HepG2 (cell line): ENCODE measurements around the gene TM4SF5. TPM values are rescaled to one million over a fixed set of nuclear protein-coding genes. Genes with fewer than 3 reads are reported as not detected.

ENCODE experiments used
- ATF7-NPFF ChIP-seq: sonication (generic); formaldehyde crosslinking; IDR thresholded peaks from 2 replicates; pipeline ENCODE4 v1.8.1; 2023; ENCODE audit warnings: mild to moderate bottlenecking, low read depth, missing genetic modification reagents, moderate library complexity
- GZF1 ChIP-seq: sonication (generic); formaldehyde crosslinking; IDR thresholded peaks from 2 replicates; pipeline ENCODE4 v1.5.1; 2020; ENCODE audit warnings: mild to moderate bottlenecking, missing genetic modification reagents
- HES4 ChIP-seq: sonication (generic); formaldehyde crosslinking; IDR thresholded peaks from 2 replicates; pipeline ENCODE4 v1.9.0; 2021; ENCODE audit warnings: mild to moderate bottlenecking, missing genetic modification reagents, borderline replicate concordance
- HOXA7 ChIP-seq: sonication (generic); formaldehyde crosslinking; IDR thresholded peaks from 2 replicates; pipeline ENCODE4 v1.8.1; 2022; ENCODE audit warnings: mild to moderate bottlenecking, missing genetic modification reagents, moderate library complexity
- NBN ChIP-seq: fragments of 450-650 bp; conservative IDR thresholded peaks from 2 replicates; pipeline ENCODE4 v1.6.1; 2017
- RXRA ChIP-seq: sonication (generic); formaldehyde crosslinking; IDR thresholded peaks from 2 replicates; pipeline ENCODE4 v1.5.1; 2020; ENCODE audit warnings: missing genetic modification reagents
- ZNF138 ChIP-seq: sonication (generic); formaldehyde crosslinking; IDR thresholded peaks from 2 replicates; pipeline ENCODE4 v1.5.0; 2020; ENCODE audit warnings: mild to moderate bottlenecking, low read depth, missing genetic modification reagents
- ZNF337 ChIP-seq: sonication (generic); formaldehyde crosslinking; IDR thresholded peaks from 2 replicates; pipeline ENCODE4 v1.5.1; 2020; ENCODE audit warnings: missing genetic modification reagents, low read depth, mild to moderate bottlenecking, borderline replicate concordance
- ZNF841 ChIP-seq: sonication (generic); formaldehyde crosslinking; IDR thresholded peaks from 2 replicates; pipeline ENCODE4 v1.8.1; 2023; ENCODE audit warnings: missing genetic modification reagents, borderline replicate concordance
- ZSCAN9 ChIP-seq: IDR thresholded peaks from 2 replicates; pipeline ENCODE4 v1.6.1; 2016; ENCODE audit warnings: borderline replicate concordance
- polyA plus RNA-seq, 8 experiments: library from polyadenylated mRNA; depleted of rRNA in 3 of 8; stranded (reverse) in 7 of 8; unstranded in 1 of 8; fragments of >200 nt; fragmentation: Illumina TruSeq in 4 of 8; extraction: Trizol in 4 of 8; gene quantifications; 2 replicates each; pipeline versions ENCODE4 v1.2.1 to v1.2.3, GENCODE V29; 2011 to 2016; ENCODE audit warnings: low read depth in 4 of 8, missing spikeins in 1 of 8, mixed read lengths in 1 of 8; ENCODE audit not compliant: insufficient read depth in 1 of 8
- total RNA-seq, 5 experiments: library from RNA; depleted of rRNA; stranded (reverse); fragments of >200 nt; fragmentation: Illumina TruSeq; extraction: Trizol; gene quantifications; 2 replicates each; pipeline ENCODE4 v1.2.3, GENCODE V29; 2016; ENCODE audit warnings: low read depth in 1 of 5
- TF ChIP-seq, protein P1 (sequence below): sonication (generic); formaldehyde crosslinking; IDR thresholded peaks from 2 replicates; pipeline ENCODE4 v1.8.0; 2022; ENCODE audit warnings: mild to moderate bottlenecking, missing genetic modification reagents, moderate library complexity
- TF ChIP-seq, protein P2 (sequence below): sonication (generic); formaldehyde crosslinking; IDR thresholded peaks from 2 replicates; pipeline ENCODE4 v1.5.0; 2020; ENCODE audit warnings: mild to moderate bottlenecking, missing genetic modification reagents, borderline replicate concordance
- TF ChIP-seq, protein P3 (sequence below): sonication (generic); formaldehyde crosslinking; IDR thresholded peaks from 2 replicates; pipeline ENCODE4 v1.4.0; 2020; ENCODE audit warnings: mild to moderate bottlenecking, missing genetic modification reagents

TM4SF5 gene
- total and polyA plus RNA-seq, 2 of the 13 experiments (the other 11 are each of a cell fraction or from before 2014, with no cell fraction given): 30.1 to 126 TPM

DNA sequence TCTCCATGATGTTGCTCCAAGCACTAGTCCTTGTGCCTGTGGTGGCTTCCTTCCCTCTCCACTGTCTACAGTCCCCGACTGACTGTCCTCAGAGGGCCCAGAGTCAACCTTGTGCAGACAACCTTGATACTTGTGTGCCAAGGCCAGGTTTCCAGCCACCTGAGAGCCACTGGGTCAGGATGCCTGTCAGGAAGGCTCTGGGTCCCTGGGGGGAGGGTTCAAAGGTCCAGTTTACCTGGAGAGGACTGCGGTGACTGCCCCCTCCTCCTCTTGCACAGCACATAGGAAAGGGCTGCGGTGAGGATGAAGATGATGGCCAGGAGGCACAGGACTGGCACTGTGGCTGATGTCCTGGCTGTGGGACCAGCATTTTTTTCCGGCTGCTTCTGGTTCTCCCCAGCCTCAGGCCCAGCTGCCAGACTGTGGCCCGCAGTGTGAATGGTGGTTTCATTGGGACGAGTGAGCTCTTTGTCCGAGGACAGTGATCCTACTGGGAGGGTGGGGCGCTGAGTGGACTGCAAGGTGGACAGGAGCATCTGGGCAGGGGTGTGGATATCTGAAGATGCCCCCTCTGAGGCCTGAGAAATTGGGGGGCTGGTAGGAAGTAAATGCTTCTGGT lies 36.7 kb upstream of the TM4SF5 start (continued):
- TF ChIP-seq ZNF138 (CRISPR knock-in tag) (no peak), GZF1 (no peak), HOXA7 (CRISPR knock-in tag) (no peak), RXRA (CRISPR knock-in tag) (peak; percentile 72), HES4 (CRISPR knock-in tag) (no peak), ZNF841 (CRISPR knock-in tag) (no peak), ZNF337 (no peak), NBN (no peak), ATF7-NPFF (no peak), ZSCAN9 (CRISPR knock-in tag) (no peak)
- TF ChIP-seq, protein P1, sequence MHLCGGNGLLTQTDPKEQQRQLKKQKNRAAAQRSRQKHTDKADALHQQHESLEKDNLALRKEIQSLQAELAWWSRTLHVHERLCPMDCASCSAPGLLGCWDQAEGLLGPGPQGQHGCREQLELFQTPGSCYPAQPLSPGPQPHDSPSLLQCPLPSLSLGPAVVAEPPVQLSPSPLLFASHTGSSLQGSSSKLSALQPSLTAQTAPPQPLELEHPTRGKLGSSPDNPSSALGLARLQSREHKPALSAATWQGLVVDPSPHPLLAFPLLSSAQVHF: no peak
- TF ChIP-seq, protein P2, sequence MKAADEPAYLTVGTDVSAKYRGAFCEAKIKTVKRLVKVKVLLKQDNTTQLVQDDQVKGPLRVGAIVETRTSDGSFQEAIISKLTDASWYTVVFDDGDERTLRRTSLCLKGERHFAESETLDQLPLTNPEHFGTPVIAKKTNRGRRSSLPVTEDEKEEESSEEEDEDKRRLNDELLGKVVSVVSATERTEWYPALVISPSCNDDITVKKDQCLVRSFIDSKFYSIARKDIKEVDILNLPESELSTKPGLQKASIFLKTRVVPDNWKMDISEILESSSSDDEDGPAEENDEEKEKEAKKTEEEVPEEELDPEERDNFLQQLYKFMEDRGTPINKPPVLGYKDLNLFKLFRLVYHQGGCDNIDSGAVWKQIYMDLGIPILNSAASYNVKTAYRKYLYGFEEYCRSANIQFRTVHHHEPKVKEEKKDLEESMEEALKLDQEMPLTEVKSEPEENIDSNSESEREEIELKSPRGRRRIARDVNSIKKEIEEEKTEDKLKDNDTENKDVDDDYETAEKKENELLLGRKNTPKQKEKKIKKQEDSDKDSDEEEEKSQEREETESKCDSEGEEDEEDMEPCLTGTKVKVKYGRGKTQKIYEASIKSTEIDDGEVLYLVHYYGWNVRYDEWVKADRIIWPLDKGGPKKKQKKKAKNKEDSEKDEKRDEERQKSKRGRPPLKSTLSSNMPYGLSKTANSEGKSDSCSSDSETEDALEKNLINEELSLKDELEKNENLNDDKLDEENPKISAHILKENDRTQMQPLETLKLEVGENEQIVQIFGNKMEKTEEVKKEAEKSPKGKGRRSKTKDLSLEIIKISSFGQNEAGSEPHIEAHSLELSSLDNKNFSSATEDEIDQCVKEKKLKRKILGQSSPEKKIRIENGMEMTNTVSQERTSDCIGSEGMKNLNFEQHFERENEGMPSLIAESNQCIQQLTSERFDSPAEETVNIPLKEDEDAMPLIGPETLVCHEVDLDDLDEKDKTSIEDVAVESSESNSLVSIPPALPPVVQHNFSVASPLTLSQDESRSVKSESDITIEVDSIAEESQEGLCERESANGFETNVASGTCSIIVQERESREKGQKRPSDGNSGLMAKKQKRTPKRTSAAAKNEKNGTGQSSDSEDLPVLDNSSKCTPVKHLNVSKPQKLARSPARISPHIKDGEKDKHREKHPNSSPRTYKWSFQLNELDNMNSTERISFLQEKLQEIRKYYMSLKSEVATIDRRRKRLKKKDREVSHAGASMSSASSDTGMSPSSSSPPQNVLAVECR (CRISPR knock-in tag): no peak; the same call in 1 of the 2 replicates
- TF ChIP-seq, protein P3, sequence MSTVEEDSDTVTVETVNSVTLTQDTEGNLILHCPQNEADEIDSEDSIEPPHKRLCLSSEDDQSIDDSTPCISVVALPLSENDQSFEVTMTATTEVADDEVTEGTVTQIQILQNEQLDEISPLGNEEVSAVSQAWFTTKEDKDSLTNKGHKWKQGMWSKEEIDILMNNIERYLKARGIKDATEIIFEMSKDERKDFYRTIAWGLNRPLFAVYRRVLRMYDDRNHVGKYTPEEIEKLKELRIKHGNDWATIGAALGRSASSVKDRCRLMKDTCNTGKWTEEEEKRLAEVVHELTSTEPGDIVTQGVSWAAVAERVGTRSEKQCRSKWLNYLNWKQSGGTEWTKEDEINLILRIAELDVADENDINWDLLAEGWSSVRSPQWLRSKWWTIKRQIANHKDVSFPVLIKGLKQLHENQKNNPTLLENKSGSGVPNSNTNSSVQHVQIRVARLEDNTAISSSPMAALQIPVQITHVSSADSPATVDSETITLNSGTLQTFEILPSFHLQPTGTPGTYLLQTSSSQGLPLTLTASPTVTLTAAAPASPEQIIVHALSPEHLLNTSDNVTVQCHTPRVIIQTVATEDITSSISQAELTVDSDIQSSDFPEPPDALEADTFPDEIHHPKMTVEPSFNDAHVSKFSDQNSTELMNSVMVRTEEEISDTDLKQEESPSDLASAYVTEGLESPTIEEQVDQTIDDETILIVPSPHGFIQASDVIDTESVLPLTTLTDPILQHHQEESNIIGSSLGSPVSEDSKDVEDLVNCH: no peak
